Heart right ventricle (tissue), 16 donors: ENCODE results near the gene FRZB. TPM values are rescaled to one million over a fixed set of nuclear protein-coding genes. Genes with fewer than 3 reads are reported as not detected.

Experiments
- ATAC-seq, 8 donors: fragments of 200-7000 bp; cut with Tn5 transposase; one replicate each; pipeline ENCODE4 v1.9.1; 2020; ENCODE audit warnings: mild to moderate bottlenecking in 8 of 8, moderate library complexity in 8 of 8, moderate number of reproducible peaks in 1 of 8
- DNase-seq, 2 donors: peaks; one replicate each; pipeline ENCODE4 v3.0.0-alpha.2; 2020
- H3K27ac ChIP-seq, 10 donors: fragments of 200-600 bp; sonication (generic) in 2 of 10; one replicate each; pipeline versions ENCODE4 v1.5.0 to v1.8.0; 2020 to 2022; ENCODE audit warnings: mild to moderate bottlenecking in 3 of 10
- H3K27me3 ChIP-seq, 7 donors: fragments of 200-600 bp; one replicate each; pipeline ENCODE4 v1.8.0; 2021 to 2022; ENCODE audit warnings: mild to moderate bottlenecking in 2 of 7
- H3K36me3 ChIP-seq, 9 donors: fragments of 200-600 bp; sonication (generic) in 1 of 9; one replicate each; pipeline versions ENCODE4 v1.5.0 to v1.8.0; 2020 to 2022; ENCODE audit warnings: mild to moderate bottlenecking in 2 of 9
- H3K4me1 ChIP-seq, 9 donors: fragments of 200-600 bp; sonication (generic) in 1 of 9; one replicate each; pipeline versions ENCODE4 v1.5.0 to v1.8.0; 2020 to 2022; ENCODE audit warnings: mild to moderate bottlenecking in 4 of 9
- H3K4me3 ChIP-seq, 10 donors: fragments of 200-600 bp; sonication (generic) in 2 of 10; one replicate each; pipeline versions ENCODE4 v1.5.0 to v1.8.0; 2020 to 2022; ENCODE audit warnings: mild to moderate bottlenecking in 7 of 10, moderate library complexity in 2 of 10
- H3K9me3 ChIP-seq, 11 donors: fragments of 200-600 bp in 10 of 11; sonication (generic) in 2 of 11; one replicate each; pipeline versions ENCODE4 v1.5.0 to v1.8.0; 2013 to 2022; ENCODE audit warnings: mild to moderate bottlenecking in 2 of 11, control low read depth in 1 of 11, moderate library complexity in 1 of 11
- whole genome bisulfite sequencing, 2 donors: extraction: QIAGEN DNeasy Blood & Tissue Kit; methylation state at CpG; one replicate each; pipeline ENCODE4 v1.1.7; 2013; ENCODE audit warnings: inconsistent platforms in 1 of 2; 5-methylcytosine and 5-hydroxymethylcytosine counted together
- intact Hi-C, 10 donors: fragments of 100-400 bp; cut with DNase I; formaldehyde crosslinking; loops; one replicate each; pipeline versions ENCODE4 v1.11.1 to v1.14.2; 2022
- polyA plus RNA-seq, 2 donors: library from polyadenylated mRNA; stranded (reverse); fragments of 200-250 nt; gene quantifications; one replicate each; pipeline ENCODE4 v1.2.3, GENCODE V29; 2013
- total RNA-seq, 10 donors: library from RNA; stranded (reverse); fragmentation: NEBNext Ultra II Directional in 3 of 10; extraction: Animal tissue kit (Norgen Biotek cat#: 25700) in 3 of 10; gene quantifications; one replicate each; pipeline versions ENCODE4 v1.2.1 to v1.2.4, GENCODE V29; 2021 to 2023
- TF ChIP-seq, protein P1 (sequence below), 9 donors: fragments of 200-600 bp; sonication (generic) in 2 of 9; IDR thresholded peaks; one replicate each; pipeline versions ENCODE4 v1.5.0 to v1.8.0; 2021 to 2022; ENCODE audit warnings: antibody characterized with exemption in 9 of 9, mild to moderate bottlenecking in 5 of 9, moderate library complexity in 1 of 9
- donor health status: Arrhythmogenic right ventricular cardiomyopathy.
- donor health status: ischemic (EF 13 %, LVEDD 7.1; RV severe dilation, severe dysfunction).
- donor health status: healthy with polysubstance abuse.
- donor health status: DM: no; HTN: yes; CAD: no.
- donor health status: DM: no; HTN: no; CAD: no.
- donor health status: ischemic (EF 25% LVEDD 6.9; RV normal size, moderate dysfunction).
- donor health status: ischemic (EF 25% LVEDD 5.7; RV mildly dilated, moderate dysfunction).
- donor health status: healthy.
- donor health status: DM: yes; HTN: yes; CAD: no.
- donor health status: Ischemic cardiomyopathy.
- donor health status: ischemic (EF 35%, LVEDD 5.7; RV mildly dilated, moderate dysfunction).
- donor health status: nonischemic (EF 11% LVEDD 7.7; RV severe dilation, severe dysfunction).
- donor health status: DM: yes; HTN: yes; CAD: no.
- donor health status: PGD.
- donor health status: ischemic (EF 29% LVEDD 5.4; RV normal size, mild dysfunction).
- donor health status: nonischemic (EF 23%, LVEDD 6.1; RV moderate dilation, normal function).

The FRZB gene
- total and polyA plus RNA-seq, 12 donors, result 0.85 to 5.7 (median 2.2) TPM

DNA sequence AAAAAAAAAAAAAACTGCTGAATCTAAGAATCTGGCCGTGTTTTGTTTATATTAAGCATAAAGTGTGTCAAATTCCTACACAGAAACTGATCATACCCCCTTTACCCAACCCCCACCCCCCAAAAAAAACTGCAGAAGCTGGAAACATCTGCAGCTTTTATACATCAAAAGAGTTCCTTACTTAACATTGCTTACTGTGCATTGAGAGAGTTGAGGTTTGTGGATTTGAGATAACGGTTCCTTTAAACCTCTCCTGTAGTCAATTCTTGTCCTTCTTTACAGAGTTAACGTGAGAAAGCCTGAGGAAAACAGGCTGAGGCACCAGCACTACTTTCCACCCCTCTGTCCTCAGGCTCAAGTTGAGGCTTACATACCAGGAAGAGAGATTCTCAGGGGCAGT lies 34.5 kb downstream of the FRZB start:
- H3K4me1 ChIP-seq, result peaks cover 0 to 9% (median 0%) of the 10 kb centered on the region in 9 donors
- no peak overlapping the region for H3K27ac ChIP-seq
- no peaks in the 10 kb centered on the region for H3K36me3 ChIP-seq
- 82 to 88% methylated on average over 3 of the region's 3 CpGs for WGBS, 2 donors
- DNase-seq (no peak), ATAC-seq (no peak)
- no peak overlapping the region for H3K4me3 ChIP-seq
- intact Hi-C loops, result no loop called here
- no peaks in the 10 kb centered on the region for H3K27me3 ChIP-seq
- H3K9me3 ChIP-seq, result no peaks in the 10 kb centered on the region
- TF ChIP-seq, protein P1, sequence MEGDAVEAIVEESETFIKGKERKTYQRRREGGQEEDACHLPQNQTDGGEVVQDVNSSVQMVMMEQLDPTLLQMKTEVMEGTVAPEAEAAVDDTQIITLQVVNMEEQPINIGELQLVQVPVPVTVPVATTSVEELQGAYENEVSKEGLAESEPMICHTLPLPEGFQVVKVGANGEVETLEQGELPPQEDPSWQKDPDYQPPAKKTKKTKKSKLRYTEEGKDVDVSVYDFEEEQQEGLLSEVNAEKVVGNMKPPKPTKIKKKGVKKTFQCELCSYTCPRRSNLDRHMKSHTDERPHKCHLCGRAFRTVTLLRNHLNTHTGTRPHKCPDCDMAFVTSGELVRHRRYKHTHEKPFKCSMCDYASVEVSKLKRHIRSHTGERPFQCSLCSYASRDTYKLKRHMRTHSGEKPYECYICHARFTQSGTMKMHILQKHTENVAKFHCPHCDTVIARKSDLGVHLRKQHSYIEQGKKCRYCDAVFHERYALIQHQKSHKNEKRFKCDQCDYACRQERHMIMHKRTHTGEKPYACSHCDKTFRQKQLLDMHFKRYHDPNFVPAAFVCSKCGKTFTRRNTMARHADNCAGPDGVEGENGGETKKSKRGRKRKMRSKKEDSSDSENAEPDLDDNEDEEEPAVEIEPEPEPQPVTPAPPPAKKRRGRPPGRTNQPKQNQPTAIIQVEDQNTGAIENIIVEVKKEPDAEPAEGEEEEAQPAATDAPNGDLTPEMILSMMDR (IDR thresholded peaks at IDR 0.05), result no peak

DNA sequence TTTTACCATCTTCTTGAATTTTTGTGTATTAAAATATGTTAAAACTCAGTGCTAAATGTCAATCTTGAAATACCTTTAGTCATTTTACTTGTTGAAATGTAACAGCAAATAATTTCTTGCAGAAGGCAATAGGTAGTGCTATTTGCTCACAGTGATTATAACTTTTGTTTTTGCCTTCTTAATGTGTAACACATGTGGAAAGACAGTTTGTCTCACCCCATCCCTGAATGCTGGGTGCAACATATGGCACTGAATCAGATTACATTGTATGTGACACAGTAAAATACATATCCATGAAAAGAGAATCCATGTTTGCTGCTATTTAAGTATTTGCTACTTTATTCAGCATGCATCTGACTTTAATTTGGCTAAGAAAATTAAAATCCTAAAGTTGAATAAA lies 35.3 kb downstream of the FRZB start:
- TF ChIP-seq, protein P1 (IDR thresholded peaks at IDR 0.05), result no peak
- Histone ChIP-seq H3K9me3 (no peaks in the 10 kb centered on the region), H3K36me3 (no peaks in the 10 kb centered on the region), H3K4me3 (no peak overlapping the region), H3K27me3 (no peaks in the 10 kb centered on the region), H3K27ac (no peak overlapping the region), H3K4me1 (peaks cover 0 to 9% (median 0%) of the 10 kb centered on the region in 9 donors)
- no peak for ATAC-seq
- intact Hi-C loops, result no loop called here
- no peak for DNase-seq

DNA sequence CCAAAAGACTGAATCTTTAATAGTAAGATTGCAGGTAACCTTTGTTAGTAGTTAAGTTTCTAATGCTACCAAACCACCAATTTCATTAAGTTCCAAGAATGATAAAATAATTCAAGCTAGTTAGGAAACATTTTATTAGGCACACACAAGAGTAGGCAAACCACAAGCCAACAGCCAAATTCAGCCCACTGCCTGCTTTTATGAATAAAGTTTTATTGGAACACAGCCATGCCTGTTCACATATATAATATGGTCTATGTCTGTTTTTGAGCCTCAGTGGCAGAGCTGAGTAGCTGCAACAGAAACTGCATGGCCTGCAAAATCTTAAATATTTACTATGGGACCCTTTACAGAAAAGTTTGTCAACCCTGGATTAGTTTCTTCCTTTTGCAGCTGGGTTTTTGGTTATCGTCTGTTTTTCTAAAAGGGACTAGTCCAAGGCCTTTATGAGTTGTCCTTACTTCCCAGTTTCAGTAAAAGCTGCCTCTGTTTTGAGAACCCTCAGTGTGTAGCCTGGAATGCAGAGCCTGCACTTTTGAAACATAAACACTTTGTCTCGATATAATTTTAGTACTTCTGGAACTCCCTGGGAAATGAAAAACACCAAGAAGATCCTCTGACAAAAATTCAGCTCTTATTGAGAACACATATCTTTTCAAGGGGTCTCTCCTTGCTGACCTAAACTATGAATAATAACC lies 39.1 kb downstream of the FRZB start:
- H3K9me3 ChIP-seq, result no peaks in the 10 kb centered on the region
- DNase-seq (no peak), ATAC-seq (no peak)
- H3K36me3 ChIP-seq, result no peaks in the 10 kb centered on the region
- no peak overlapping the region for H3K4me3 ChIP-seq
- 75% methylated on average over 2 of the region's 2 CpGs for WGBS, 2 donors
- H3K27ac ChIP-seq, result no peak overlapping the region
- TF ChIP-seq, protein P1 (IDR thresholded peaks at IDR 0.05), result no peak
- H3K27me3 ChIP-seq, result no peaks in the 10 kb centered on the region
- intact Hi-C loops, result no loop called here
- no peaks in the 10 kb centered on the region for H3K4me1 ChIP-seq

DNA sequence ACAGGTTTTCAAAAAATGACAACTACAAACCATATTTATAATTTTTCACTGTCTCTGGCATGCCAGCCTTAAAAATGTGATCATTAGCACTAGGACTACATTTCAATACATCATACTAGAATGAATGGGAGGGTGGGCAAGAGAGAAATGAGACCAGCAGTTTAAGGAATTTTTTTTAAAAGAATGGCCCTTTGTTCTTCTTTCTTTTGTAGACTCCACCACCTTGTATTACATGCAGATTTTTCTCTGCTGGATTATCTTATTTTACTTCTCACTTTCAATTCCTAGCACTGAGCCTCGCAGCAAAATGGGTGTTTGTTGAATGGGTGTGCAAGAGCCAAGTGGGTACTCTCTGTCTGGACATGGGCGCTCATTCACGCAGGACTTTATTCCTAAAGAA lies 39.9 kb downstream of the FRZB start:
- Histone ChIP-seq H3K4me1 (no peaks in the 10 kb centered on the region), H3K4me3 (no peak overlapping the region), H3K9me3 (no peaks in the 10 kb centered on the region), H3K27ac (no peak overlapping the region), H3K36me3 (no peaks in the 10 kb centered on the region), H3K27me3 (no peaks in the 10 kb centered on the region)
- intact Hi-C loops, result no loop called here
- ATAC-seq, result no peak
- TF ChIP-seq, protein P1 (IDR thresholded peaks at IDR 0.05), result no peak
- no peak for DNase-seq
- WGBS, 2 donors, result 87 to 95% methylated on average over 3 of the region's 3 CpGs
